Measurements from ENCODE around the gene CDK3. TPM values are rescaled to one million over a fixed set of nuclear protein-coding genes. Genes with fewer than 3 reads are reported as not detected.
"Not testable (repeated sequence)": the region's sequence is repeated elsewhere in the genome, so short reads cannot be mapped to it uniquely, and the experiment has no call there.

The CDK3 gene
- total RNA-seq, 1 donor from 2014 or later = 3.3 TPM

- DNase-seq (ENCODE audit: extremely low read depth, low read depth, low spot score) = no peak
Measured at GRCh38 chr17:76036497-76037261, 36.0 kb downstream of the CDK3 start.

GRCh38 chr17:76038050-76038449 is 37.4 kb downstream of the CDK3 start:
- DNase-seq (ENCODE audit: extremely low read depth, low read depth, low spot score) = no peak

GRCh38 chr17:76039121-76039520 is 38.5 kb downstream of the CDK3 start:
- no peak for DNase-seq (ENCODE audit: extremely low read depth, low read depth, low spot score)

DNA sequence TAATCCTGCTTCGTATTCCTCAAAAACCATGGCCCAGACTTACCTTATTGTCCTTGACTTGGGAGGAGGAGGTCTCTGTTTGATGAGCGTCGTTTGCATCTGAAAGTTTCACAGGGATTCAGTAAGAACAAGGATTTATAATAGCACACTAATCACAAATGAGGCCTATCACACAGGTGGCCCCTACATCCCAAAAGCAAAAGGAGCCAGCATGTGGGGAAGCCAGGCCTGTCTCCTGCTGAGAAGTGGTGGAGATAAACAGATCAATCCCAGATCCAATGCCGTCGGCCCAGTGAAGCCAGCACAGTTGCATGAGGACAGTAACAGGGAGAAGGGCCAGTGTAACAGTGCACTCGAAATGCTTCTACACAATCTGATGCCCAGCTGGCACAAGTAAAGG is 39.7 kb downstream of the CDK3 start:
- no peak for DNase-seq (ENCODE audit: extremely low read depth, low read depth, low spot score)

- not testable (repeated sequence) for DNase-seq (ENCODE audit: extremely low read depth, low read depth, low spot score)
Measured at GRCh38 chr17:76042868-76043267, 42.2 kb downstream of the CDK3 start.

DNA sequence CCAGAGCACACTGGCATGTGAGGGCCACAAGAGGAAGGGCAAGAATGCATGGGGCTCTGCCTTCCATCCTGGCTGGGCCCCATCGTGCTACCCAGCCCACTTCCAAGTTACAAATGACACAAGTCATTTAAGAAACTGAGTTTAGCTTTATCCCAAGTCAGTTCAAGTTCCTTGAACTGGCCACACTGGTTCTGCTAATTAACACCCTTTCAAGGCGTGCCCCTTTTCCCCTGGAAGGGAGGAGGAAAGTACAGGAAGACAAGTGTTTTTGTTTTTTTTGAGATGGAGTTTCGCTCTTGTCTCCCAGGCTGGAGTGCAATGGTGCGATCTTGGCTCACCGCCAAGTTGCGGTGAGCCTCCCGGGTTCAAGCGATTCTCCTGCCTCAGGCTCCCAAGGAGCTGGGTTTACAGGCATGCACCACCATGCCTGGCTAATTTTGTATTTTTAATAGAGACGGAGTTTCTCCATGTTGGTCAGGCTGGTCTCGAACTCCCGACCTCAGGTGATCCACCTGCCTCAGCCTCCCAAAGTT is 43.9 kb downstream of the CDK3 start:
- DNase-seq (ENCODE audit: extremely low read depth, low read depth, low spot score) = not testable (repeated sequence)

GRCh38 chr17:76046064-76046463 is 45.4 kb downstream of the CDK3 start:
- DNase-seq (ENCODE audit: extremely low read depth, low read depth, low spot score) = no peak

DNA sequence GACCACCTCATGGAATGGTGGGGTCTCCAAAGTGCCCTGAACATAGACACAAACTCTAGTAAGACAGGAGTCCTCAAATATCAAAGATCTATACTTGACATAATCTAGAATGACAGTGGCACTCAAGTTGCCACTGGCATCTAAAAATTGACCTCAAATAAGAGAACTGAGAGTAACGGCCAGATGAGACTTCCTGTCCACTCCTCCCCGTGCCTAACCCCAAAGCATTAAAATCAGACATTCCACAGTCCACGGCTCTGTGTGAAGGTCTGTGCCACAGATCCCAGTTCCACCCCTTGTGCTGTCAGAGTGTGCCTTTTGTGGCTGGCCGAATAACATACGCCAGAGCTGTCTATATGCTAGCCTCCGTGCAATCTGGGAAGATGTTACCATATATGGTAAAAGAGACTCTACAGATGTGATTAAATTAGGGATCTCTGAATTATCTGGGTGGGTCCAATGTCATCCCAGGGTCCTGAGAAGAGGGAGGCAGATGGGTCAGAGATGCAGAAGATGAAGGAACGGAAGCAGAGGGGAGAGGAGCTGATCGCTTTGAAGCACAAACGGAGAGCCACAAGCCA is 47.5 kb downstream of the CDK3 start:
- no peak for DNase-seq (ENCODE audit: extremely low read depth, low read depth, low spot score)

- DNase-seq (ENCODE audit: extremely low read depth, low read depth, low spot score) = no peak
Measured at GRCh38 chr17:76048711-76049110, 48.1 kb downstream of the CDK3 start.

DNA sequence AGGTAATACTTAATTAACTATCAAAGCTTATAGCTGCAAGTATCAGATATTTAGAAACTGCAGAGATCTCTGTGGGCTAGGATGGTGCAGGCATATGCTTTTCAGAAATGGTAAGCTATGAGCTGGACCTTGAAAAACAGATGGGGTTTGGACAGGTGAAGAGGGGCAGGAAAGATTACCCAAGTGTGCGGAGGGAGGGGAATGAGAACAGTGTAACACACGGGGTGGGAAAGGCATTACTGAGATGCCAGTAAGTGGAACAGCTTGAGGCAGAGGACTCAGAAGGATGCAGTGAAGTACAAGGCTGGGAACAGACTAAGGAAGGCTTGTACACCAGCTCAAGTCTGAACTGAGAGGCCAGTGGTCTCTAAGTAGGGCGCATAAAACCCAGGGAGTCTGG is 48.6 kb downstream of the CDK3 start:
- DNase-seq (ENCODE audit: extremely low read depth, low read depth, low spot score) = no peak

GRCh38 chr17:76049836-76050537 is 49.3 kb downstream of the CDK3 start:
- DNase-seq (ENCODE audit: extremely low read depth, low read depth, low spot score) = no peak

GRCh38 chr17:76050538-76051467 is 50.1 kb downstream of the CDK3 start:
- DNase-seq (ENCODE audit: extremely low read depth, low read depth, low spot score) = no peak

- DNase-seq (ENCODE audit: extremely low read depth, low read depth, low spot score) = no peak
Measured at GRCh38 chr17:76051561-76051960, 50.9 kb downstream of the CDK3 start.

DNA sequence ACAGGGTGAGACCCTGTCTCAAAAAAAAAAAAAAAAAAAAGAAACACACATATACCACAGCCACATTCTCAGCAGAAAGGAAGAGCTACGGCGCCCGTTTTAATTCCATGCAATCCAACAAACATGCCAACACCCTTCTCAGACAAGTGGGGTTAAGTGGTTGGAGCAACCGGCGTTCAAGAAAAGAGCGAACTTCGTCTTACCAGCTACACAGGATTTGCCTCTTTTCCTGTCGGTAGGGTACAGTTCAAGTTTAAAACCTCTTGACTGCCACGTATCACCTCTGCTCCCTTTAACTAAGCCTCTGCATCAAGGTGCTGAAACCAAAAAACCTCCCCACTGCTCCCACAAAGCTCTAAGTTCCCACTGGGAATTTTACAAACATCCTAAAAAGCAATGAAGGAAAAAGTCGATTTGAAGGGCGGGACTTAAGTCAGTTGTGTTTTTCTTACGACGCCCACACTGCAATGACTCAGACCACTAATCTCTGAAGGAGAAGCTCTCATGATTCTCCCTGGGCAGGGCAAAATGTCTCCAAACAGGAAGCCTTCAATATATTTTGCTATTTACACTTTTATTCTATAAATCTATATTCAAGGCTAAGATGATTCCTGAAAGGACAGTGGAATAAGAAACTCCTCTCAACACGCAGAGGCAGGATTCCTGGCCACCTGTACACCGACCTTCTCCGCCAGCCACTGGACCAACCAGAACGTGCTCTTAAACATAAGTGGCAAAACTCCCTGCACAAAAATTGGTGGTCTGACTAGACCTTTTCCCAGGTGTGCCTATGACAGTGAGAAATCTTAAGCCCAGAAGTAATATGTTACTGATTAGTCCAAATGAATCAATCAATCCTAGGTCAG is 52.8 kb downstream of the CDK3 start:
- DNase-seq (ENCODE audit: extremely low read depth, low read depth, low spot score) = no peak

DNA sequence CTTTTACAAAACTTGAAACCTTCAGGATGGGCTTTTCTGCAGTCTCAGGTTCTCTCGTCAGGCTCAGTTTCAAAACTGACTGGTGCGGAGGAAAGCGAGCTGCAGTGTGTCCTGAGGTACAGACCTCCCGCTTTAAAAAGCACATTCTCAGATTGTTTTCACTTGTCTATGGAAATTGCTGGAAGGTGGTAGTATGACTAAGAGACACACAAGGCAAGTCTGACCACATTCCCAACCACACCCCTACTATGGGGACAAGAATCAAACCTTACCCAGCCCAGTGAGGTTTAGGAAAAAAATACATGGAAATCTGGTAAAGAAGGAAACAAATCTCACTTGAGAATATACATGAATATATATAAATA is 53.4 kb downstream of the CDK3 start:
- no peak for DNase-seq (ENCODE audit: extremely low read depth, low read depth, low spot score)

Other genes starting within 250 kb of the CDK3 start
- 40.6 and 56.0 TPM in 2 replicates for gene GALK1, start 235.7 kb upstream of the CDK3 start, total RNA-seq
- gene UNK, start 216.0 kb upstream of the CDK3 start, total RNA-seq = 14.5 and 28.6 TPM in 2 replicates
- 1.1 and 1.6 TPM in 2 replicates for gene UNC13D, start 156.5 kb upstream of the CDK3 start, total RNA-seq
- gene WBP2, start 145.5 kb upstream of the CDK3 start, total RNA-seq = 66.6 and 74.7 TPM in 2 replicates
- gene TRIM47, start 122.3 kb upstream of the CDK3 start, total RNA-seq = 90.3 and 98.8 TPM in 2 replicates
- 43.2 and 43.5 TPM in 2 replicates for gene TRIM65, start 103.9 kb upstream of the CDK3 start, total RNA-seq
- gene MRPL38, start 96.0 kb upstream of the CDK3 start, total RNA-seq = 33.9 and 36.8 TPM in 2 replicates
- gene FBF1, start 59.8 kb upstream of the CDK3 start, total RNA-seq = 4.9 and 9.5 TPM in 2 replicates
- 45.0 and 47.4 TPM in 2 replicates for gene ACOX1, start 21.7 kb upstream of the CDK3 start, total RNA-seq
- gene TEN1, start 21.6 kb upstream of the CDK3 start, total RNA-seq = 15.1 and 27.1 TPM in 2 replicates
- gene EVPL, start 26.5 kb downstream of the CDK3 start, total RNA-seq = 0.06 and 1.2 TPM in 2 replicates
- 41.9 and 62.2 TPM in 2 replicates for gene SRP68, start 71.7 kb downstream of the CDK3 start, total RNA-seq
- gene GALR2, start 73.9 kb downstream of the CDK3 start, total RNA-seq = not detected in 2 replicates
- not detected in 2 replicates for gene ZACN, start 78.3 kb downstream of the CDK3 start, total RNA-seq
- gene EXOC7, start 102.9 kb downstream of the CDK3 start, total RNA-seq = 74.2 and 81.0 TPM in 2 replicates
- gene FOXJ1, start 140.4 kb downstream of the CDK3 start, total RNA-seq = 0.18 and 0.39 TPM in 2 replicates
- gene RNF157, start 239.6 kb downstream of the CDK3 start, total RNA-seq = 0.44 and 0.58 TPM in 2 replicates